Epithelial cell of proximal tubule (primary cell): Measurements from ENCODE around the gene ADAD2. TPM values are rescaled to one million over a fixed set of nuclear protein-coding genes. Genes with fewer than 3 reads are reported as not detected.
"Not testable (repeated sequence)": the region's sequence is repeated elsewhere in the genome, so short reads cannot be mapped to it uniquely, and the experiment has no call there.

Experiments
- DNase-seq: peaks from one replicate; pipeline ENCODE4 v3.0.0-alpha.2; 2011; ENCODE audit warnings: low read depth
- H3K4me3 ChIP-seq: 2 replicates; pipeline ENCODE4 v1.5.1; 2011; ENCODE audit warnings: low read depth, mild to moderate bottlenecking, low read length
- CTCF ChIP-seq: conservative IDR thresholded peaks from 2 replicates; pipeline ENCODE4 v1.5.1; 2012; ENCODE audit warnings: low read depth, mild to moderate bottlenecking, low read length
- total RNA-seq: library from RNA; depleted of rRNA; stranded (reverse); fragments of >200 nt; gene quantifications from 2 replicates; pipeline ENCODE4 v1.2.3, GENCODE V29; 2015

The ADAD2 gene
- total RNA-seq, 1 donor from 2014 or later, result not detected

GRCh38 chr16:84215531-84215930, 24.6 kb downstream of the ADAD2 start:
- H3K4me3 ChIP-seq, result no peak overlapping the region
- TF ChIP-seq CTCF, result no peak
- no peak for DNase-seq

DNA sequence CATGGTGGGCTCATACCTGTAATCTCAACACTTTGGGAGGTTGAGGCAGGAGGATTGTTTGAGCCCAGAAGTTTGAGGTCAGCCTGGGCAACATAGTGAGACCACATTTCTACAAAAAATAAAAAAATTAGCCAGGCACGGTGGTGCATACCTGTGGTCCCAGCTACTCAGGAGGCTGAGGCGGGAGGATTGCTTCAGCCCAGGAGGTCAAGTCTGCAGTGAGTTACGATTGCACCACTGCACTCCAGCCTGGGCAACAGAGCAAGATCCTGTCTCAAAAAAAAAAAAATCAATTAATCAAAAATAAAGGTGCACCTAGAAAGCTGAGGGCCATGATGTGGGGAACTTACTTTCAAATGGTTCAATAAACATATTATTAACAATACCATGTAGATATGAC, 25.2 kb downstream of the ADAD2 start:
- not testable (repeated sequence) for DNase-seq, H3K4me3 ChIP-seq

DNA sequence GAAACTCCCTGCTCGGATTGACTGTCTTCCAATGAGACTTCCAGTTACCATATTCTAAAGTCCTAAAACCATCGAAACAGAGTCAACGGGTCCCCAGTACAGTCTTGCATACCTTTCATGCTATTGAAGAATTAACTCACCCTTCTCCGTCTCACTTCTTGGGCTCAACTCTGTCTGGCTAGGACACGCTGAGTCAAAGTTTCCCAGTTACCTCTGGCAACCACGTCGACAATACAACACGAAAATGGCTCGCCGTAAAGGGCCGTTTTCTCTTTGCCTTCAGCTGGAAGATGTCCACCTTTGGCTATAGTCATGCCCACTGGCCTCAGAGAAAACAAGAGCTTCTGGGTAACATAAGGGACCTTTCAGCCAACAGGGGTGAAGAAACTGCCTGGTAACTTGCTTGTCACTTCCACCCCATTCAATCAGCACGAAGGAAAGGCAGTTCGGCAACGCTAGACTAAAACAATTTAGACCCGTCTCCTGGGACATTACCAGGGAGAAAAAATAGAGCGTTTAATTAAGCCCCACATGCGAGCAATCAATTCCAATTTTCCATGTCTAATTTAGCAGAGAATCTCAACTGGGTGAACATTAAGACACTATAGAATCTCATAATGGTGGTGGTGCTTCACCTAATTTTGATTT, 27.3 kb downstream of the ADAD2 start:
- no peak for TF ChIP-seq CTCF
- no peak overlapping the region for H3K4me3 ChIP-seq
- DNase-seq, result no peak

GRCh38 chr16:84218956-84219355, 28.0 kb downstream of the ADAD2 start:
- H3K4me3 ChIP-seq, result no peak overlapping the region
- TF ChIP-seq CTCF, result no peak
- DNase-seq, result no peak

DNA sequence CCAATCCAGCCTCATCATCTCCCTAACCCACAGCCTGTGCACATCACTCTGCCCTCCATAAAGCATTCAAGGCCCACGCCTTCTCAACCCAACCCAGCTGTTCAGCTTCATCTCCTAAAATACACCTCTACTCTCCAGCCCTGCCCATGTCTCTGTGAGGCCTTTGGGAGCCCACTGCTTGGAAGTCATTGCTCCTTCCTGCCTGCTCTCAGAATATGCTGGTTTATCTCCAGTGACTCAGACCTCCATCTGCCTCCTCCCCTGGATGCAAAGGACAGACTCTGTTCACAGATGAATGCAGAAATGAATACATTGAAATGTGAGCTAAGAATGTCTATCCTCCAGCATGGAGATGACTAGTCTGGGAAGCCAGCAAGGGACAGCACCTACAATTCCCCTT, 29.9 kb downstream of the ADAD2 start:
- TF ChIP-seq CTCF, result no peak
- no peak overlapping the region for H3K4me3 ChIP-seq
- DNase-seq, result no peak

DNA sequence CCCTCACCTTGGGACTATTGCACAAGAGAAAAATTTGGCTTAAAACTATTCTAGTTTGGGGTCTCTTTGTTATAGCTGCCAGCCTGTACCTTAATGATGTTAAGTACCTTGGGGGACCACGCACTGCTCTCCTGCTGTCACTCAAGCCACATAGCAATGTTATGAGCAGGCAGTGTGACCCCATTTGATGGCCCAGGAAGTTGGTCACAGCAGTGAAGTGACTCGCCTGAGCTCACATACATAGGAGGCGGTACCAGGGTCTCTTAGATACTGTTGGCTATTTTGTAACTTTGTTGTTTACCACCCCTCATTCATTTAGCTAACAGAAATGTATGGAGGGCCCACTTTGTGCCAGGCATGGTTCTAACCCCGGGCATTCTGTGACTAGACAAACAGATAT, 32.5 kb downstream of the ADAD2 start:
- TF ChIP-seq CTCF, result no peak
- DNase-seq, result no peak

DNA sequence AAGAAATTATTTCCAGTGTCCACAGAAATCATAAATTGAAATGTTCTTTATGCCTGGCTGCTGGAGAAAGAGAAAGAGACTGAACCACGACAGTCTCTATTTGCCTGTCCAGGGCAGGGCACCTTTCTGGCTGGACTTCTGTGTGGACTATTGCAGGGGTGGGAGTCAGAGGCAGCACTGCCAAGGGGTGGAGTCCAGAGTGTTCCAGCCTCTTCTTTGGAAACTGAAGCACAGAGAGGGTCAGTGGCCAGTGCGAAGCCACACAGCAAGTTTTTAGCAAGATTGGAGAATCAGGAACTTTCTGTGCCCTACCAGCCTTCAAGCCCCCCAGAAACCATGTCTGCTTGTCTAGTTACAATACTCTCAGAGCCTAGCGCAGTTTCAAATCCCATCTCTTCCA, 33.6 kb downstream of the ADAD2 start:
- no peak for TF ChIP-seq CTCF
- H3K4me3 ChIP-seq, result no peak overlapping the region
- DNase-seq, result no peak

More for the DNA sequence above, 32.5 kb downstream of the ADAD2 start:
- H3K4me3 ChIP-seq, result no peak overlapping the region

DNA sequence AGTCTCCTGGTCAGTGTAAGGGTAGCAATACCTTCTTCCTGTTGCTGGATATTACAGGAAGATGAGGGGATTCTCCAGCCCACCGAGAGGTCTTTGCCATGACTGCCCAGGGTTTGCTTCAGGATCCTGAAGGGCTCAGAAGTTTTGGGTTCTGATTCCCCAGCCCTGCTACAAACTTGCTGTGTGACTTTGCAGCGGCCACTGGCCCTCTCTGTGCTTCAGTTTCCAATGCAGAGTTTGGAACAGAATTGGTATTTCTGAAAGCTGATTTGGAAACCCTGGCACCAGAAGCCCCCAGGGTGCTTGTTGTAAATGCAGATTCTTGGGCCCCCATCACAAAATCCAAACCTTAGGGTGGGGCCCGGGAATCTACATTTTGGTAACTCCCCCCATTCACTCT, 34.2 kb downstream of the ADAD2 start:
- H3K4me3 ChIP-seq, result no peak overlapping the region
- TF ChIP-seq CTCF, result no peak
- DNase-seq, result no peak
